ENCODE measurements around the gene FAM170B. TPM values are rescaled to one million over a fixed set of nuclear protein-coding genes. Genes with fewer than 3 reads are reported as not detected.

FAM170B gene
- polyA plus RNA-seq, 10 donors = 0.08 TPM; not detected in 9

DNA sequence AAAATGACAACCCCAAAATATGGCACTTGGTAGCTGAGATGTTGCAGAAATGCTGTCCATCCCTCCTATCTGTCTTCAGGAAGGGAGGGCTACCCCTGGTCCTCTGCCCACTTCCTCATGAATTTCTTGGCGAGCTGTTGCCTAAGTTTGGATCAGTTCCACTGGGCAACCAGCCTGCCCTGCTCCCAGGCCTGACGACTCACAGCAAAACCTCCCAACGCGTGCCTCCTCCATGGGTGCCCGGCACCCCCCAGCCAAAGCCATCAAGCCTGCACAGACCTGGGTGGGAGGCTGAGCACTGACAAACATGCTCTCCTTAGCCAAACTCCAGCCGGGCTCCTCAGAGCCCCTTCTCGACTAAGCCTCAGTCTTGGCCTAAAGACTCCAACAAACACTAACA, 27.4 kb downstream of the FAM170B start:
- DNase-seq = no peak

DNA sequence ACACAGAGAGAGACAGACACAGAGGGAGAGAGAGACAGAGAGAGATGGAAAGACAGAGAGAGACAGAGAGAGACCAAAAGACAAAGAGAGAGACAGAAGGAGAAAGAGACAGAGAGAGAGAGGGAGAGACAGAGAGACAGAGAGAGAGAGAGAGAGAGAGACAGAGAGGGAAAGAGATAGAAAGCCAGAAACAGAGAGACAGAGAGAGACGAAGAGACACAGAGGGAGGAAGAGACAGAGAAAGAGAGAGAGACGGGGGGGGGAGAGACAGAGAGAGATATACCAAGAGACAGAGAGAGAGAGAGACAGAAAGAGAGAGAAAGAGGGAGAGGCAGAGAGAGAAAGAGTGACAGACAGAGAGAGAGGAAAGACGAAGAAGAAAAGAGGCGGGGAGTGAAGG, 28.7 kb downstream of the FAM170B start:
- DNase-seq = no peak

DNA sequence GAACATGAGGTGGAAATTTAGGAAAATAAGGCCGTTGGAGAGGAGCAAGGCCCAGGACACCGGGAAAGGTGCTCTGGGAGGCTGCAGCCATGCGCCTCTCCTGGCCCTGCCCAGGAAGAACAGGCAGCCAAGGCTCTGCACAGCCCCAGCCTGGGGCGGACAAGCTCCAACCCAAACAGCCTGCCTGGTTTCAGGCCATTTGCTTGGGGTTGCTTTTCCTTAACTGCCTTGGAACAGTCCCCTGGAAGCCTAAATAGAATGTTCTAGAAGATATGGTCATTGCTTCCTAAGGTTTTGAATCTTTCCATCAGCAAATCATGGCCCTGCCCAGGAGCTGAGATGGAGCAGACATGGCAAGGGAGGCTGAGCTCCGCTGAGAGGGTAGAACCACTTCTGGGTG, 29.5 kb downstream of the FAM170B start:
- no peak for DNase-seq

DNA sequence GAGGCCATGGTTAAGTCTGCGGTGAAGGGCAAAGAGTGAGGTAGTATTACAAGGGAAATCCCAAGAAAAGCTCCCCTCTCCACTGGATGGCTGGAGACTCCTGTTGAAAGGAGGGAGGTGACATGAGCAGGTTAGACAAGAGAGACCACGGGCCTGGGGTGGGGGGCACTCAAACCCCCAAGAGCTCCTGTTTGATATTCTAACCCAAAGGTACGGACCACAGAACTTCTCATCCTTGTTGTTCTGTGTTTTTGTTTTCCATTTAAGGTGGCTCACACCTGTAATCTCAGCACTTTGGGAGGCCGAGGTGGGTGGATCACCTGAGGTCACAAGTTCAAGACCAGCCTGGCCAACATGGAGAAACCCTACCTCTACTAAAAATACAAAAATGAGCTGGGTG, 30.1 kb downstream of the FAM170B start:
- DNase-seq = no peak

DNA sequence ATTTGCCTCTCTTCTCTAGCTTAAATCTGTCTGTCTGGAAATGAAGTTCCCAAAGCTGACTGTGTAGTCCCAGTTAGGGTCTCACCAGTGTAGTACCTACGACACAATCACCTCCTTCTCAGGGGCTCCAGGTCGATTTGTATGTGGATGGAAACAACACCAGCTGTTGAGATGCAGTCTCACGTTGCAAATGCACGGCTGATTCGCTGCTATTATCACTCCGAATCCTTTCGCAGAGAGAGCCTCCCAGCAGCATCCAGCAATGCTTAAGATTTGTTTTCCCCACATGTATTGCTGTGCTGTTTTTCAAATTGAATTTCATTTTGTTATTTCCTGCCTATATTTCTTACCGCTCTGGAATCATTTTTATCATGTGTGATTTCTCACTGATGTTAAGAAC, 34.8 kb downstream of the FAM170B start:
- DNase-seq = no peak

DNA sequence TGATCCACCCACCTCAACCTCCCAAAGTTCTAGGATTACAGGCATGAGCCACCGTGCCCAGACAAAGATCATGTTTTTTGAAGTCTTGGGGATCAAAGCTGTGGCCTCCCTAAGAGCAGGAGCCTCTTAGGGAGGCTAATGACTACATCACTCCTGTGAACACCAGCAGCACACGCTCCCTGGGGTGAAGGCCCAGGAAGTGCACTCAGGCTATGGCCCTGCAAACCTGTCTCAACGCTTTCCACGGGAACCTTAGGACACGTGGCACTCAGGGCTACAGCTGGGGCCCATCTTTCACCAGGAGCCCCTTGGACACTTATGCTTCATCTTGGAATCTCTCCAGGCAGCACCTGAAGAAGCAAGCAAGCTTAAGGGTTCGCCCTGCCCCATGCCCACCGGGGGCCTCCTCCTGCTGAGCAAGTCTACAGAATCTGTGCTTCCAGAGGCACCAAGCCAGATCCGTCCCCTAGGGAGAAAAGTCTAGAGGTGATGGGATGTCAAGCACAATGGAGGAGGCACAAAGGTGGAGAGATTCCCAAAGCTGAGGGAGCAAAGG, 36.9 kb downstream of the FAM170B start:
- DNase-seq = no peak

DNA sequence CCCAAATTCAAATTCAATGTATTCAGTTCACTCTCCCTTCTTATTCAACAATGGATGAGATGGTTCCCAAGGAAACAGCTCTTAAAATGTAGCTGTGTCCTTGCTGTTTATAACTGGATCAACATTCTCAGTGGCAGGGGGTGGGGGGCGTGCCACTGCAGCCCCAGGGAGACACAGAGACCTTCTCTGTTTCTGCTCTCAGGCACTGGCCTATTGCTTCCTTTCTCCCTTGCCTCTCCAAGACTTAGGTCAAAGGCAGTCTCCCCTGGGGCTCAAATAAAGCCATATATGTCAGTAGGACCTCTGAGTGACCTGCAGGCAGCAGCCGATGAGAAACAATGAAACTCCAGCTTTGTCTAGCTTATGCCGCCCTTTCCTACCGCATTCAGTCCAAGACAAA, 39.2 kb downstream of the FAM170B start:
- no peak for DNase-seq

DNA sequence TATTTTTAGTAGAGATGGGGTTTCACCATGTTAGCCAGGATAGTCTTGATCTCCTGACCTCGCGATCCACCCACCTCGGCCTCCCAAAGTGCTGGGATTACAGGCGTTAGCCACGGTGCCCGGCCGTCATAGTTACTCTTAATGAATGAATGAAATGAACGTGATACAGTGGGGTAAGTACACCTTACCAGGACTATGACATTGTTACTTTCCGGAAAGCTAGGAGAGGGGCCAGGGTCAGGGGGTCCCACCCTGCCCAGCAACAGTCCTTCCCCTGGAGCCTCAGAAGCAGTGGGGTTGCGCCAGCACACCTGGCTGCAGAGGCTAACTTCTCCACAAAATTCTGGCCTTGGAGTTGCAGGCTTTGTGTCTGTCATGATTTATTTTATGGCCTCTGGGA, 39.9 kb downstream of the FAM170B start:
- DNase-seq = no peak

DNA sequence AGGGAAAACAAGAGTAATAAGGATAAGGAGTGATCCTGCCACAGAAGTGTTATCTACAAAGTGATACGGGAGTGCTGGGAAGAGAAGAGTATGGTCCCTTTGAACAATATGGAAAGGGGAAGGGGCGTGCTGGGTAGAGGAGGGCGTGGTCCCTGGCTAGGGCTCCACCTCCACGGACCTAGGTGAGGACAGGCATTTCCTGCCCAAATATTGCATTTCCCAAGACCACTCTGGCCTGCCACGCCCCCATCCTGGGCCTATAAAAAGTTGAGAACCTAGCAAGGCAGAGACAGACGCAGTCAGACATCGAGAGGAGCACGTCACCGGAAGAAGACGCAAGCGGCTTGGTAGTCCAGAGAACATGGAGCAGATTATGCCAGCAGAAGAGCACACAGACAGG, 41.3 kb downstream of the FAM170B start:
- no peak for DNase-seq

DNA sequence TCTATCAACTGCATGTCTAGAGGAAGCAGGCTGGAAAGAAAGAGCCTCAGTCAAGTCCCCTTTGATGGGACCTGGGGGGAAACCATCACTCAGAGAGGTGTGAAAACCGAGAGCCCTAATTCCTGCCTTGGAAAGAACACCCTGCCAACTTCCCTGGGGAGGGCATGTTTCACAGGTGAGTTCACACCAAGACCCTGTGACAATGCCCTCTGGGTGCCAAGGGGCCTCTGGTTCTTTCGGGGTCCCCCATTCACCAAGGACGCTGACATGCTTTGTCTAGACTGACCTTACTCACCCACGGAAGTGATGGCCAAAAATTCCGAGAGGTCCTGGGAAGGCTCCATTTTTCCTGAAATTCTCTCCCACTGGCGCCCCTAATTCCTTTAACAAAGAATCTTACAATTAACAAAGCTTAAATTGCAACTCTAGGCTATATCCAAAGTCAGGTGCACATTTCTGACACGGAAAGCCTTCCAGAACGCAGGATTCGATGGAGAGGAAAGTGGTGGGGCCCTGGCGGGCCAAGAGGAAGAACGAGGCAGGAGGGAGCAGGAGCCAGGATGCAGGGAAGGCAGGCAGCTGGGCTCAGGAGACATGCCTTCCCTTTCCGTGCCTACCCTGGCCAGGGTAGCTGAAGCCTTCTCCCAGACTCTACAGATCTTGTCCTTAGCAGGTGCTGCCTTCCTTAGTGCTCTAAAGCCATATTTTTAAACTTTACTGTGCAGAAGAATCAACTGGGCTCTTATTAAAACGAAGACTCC, 42.2 kb downstream of the FAM170B start:
- no peak for DNase-seq

DNA sequence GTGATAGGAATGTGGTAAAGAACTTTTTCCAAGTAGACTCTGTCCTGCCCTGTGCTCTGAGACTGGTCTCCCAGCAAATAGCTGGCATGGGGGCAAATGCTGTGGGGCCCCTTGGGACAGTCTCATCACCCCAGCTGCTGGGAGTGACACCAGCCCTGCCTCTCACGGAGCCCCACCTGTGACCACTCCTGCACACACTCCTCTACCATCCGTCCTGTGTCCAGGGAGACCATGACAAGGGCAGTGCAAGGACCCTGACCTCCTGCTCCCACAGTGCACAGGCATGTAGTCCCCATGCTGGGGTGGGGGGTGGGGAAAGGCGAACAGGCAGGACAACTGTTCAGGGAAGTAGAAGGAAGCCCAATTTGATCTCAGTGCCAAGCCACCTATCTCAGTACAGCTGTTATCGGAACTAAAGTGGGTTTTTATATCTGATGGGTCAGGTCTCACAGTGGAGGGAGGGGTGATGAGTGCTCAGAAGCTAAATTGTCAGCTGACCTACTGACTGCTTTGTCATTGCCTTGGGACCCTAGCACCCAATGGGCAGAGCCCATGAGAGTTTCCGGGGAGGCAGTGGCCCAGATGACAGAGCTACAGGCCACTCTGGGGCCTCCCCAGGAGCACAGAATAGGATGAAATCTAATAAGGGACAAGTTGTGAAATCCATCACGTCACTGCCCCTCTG, 43.0 kb downstream of the FAM170B start:
- DNase-seq = no peak

DNA sequence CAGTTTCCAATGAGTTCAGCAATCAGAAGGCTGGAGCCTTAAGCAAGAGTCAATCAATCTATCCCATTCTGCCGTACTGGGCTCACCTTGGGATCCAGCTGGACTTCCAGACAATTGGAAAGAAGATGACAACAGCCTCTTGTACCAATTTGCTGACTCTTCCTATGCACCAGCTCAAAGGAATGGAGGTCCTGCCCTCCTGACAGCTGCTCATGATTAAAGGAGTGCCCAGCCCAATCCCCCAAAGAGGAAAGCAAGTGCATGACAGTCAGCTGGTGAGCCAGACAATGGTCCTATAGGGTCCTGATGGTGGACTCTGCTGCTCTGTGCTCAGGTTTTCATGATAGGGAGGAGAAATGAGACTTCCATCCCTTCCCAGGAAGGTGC, 43.6 kb downstream of the FAM170B start:
- no peak for DNase-seq

DNA sequence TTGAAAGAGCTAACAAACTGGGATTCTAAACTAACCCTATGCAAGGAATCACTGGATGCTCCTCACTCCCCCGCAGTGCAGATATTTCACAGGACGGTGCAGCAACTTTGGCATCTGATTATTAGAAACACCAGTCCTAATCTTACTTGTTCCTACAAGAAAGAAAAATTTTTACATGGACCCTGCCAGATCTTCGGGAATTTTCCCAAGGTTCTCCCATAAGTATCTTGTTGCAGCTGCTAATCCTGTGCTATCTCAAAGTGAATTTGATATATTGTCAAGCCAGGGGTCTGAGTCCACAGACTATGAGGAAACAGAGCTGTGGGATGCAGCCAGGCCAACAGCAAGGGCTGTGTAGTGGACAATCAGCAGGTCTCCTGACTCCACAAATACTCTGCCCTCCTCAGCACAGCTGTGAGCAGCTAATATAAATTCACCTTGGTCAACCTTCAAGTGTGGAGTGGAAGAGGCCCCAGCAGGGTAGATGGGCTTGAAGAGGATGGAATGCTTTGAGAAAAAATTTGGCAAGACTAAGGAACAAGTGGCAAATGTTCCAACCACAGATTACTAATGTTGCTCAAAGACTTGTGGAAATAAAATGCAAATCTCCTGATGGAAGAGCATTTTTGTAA, 44.1 kb downstream of the FAM170B start:
- DNase-seq = peak; percentile 28 to 75 (median 57)

DNA sequence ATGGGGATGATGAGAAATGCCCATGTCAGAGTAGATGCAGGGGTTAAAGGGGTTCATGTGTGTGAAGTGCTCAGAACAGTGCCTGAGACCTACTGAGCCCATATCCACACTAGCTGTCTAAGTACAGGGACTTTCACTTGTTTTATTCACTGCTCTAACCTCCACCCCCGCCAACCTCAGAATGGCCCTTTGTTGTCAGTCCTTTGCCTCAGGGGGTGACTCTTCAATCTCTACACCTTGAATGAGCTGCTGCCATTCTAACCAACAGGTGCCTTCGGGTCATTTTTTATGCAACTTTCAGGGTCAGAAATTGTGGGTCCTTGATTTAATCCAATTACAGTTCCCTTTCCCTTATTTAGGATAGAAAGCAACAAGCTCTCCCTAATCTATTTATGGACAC, 44.7 kb downstream of the FAM170B start:
- no peak for DNase-seq

DNA sequence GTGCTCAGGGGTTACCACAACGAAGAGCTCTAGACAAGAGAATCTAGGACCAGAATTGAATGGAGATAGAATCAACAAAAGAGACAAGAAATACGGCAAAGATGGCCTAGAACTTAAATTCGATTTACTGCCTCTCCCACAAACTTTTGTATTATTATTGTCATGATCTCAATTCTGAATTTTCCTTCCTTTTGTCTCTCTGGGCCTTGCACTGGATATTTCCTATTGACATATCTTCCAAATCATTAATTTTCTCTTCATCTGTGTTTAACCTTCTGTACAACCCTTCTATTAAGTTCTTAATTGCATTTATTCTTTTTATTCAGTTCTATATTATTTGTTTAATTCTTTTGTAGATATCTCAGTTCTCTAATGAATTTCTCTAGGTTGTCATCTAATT, 46.9 kb downstream of the FAM170B start:
- DNase-seq = no peak

DNA sequence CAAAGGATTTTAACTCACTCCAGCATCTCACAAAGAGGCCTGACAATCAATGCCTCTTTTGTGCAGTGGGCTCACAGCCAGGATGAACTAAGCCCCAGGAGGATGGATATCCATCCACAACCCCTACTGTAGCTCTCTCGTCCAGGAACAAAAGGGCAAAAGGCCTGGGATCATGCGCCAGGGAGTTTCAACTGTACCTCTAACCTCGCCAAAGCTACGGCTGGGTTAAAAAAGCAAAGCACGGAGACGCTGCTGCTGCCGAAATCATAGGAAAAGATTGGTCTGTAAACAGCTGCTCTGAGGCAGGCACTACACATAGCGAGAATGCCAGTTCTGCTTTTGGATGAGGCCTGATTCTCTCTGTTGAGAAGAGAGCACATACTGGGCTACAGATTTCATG, 50.6 kb downstream of the FAM170B start:
- DNase-seq = peak in 2 of 3 donors; percentile 33 to 59

DNA sequence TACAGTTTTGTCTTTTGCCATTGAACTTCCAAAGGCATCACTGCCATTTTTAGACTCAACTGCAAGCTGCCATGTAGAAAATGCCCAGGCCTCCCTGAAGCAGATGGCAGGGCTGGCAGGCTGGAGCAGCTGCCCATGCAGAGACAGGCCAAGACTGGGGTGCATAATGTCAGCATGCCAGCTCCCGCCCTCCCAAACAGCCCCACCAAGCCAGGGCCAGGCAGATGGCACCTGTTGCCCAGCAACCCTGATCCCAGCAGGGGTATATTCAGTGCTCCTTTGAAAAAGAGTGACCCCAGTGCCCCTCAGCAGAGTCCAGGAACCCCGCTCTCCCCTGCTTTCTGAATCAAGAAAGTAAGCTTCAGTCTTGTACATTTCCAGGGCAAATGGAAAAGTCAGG, 51.1 kb downstream of the FAM170B start:
- DNase-seq = peak; percentile 47 to 64 (median 58)

DNA sequence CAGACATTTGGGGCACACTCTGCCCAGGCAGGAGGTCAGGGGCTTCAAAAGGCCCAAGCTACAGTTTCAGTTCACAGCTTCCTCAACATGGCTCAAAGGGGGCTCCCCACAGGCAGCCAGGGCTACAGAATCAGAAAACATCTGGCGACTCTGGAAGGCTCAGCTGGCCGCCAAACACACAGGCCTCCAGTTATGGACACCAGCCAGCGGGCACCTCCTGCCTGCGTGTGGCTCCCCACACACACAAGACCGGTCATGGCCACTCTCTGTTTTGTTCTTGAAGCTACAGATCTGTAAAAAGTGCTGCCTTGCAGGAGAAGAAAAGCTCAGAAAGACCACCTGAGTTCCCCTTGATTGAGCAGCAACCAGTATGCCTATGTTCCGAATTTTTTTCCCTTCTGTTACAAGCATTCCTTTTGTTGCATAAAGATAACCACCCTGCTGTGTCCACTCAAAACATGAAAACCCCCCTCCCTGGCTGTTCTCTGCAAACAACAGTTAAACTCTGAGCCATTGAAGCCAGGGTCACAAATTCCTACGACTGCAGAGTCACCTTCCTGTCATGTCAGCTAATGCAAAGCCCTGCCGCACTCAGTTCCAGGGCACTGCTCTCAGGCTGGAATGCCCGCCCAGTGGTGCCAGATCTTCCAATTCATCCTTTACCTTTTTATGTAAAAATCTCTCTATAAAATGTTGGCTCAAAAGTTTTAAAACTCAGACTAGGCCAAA, 52.1 kb downstream of the FAM170B start:
- DNase-seq = peak in 1 of 3 donors; percentile 63
